OCI-LY1 (cell line): ENCODE data around the gene UBASH3B.

Source experiments
- H2AFZ ChIP-seq: fragments of 200-600 bp; sonication (generic), shearing (Covaris generic); 2 replicates; pipeline ENCODE4 v1.6.0; 2014; ENCODE audit warnings: antibody characterized with exemption, mild to moderate bottlenecking, low read length
- H3F3A ChIP-seq: fragments of 200-600 bp; sonication (generic), shearing (Covaris generic); 2 replicates; pipeline ENCODE4 v1.6.0; 2014; ENCODE audit warnings: mild to moderate bottlenecking, antibody characterized with exemption, low read length, moderate library complexity; ENCODE audit not compliant: insufficient read depth
- H3K27ac ChIP-seq: fragments of 200-600 bp; sonication (generic); 2 replicates; pipeline ENCODE4 v1.5.1; 2014; ENCODE audit warnings: low read length, mixed run types, mild to moderate bottlenecking, low read depth; ENCODE audit not compliant: poor library complexity, severe bottlenecking
- H3K27me3 ChIP-seq: fragments of 200-600 bp; sonication (generic); 2 replicates; pipeline ENCODE4 v1.6.0; 2014; ENCODE audit warnings: antibody characterized with exemption, mild to moderate bottlenecking, low read length, moderate library complexity; ENCODE audit not compliant: insufficient read depth
- H3K36me3 ChIP-seq: fragments of 200-600 bp; sonication (generic); 2 replicates; pipeline ENCODE4 v1.6.1; 2014; ENCODE audit warnings: mild to moderate bottlenecking, antibody characterized with exemption, low read length, moderate library complexity, mixed read lengths; ENCODE audit not compliant: insufficient read depth
- H3K4me1 ChIP-seq: fragments of 200-600 bp; sonication (generic); 2 replicates; pipeline ENCODE4 v1.5.1; 2014; ENCODE audit warnings: mild to moderate bottlenecking, low read length, moderate library complexity; ENCODE audit not compliant: insufficient read depth, severe bottlenecking
- H3K4me2 ChIP-seq: fragments of 200-600 bp; sonication (generic), shearing (Covaris generic); 2 replicates; pipeline ENCODE4 v1.6.1; 2014; ENCODE audit warnings: low read length
- H3K4me3 ChIP-seq: fragments of 200-600 bp; sonication (generic); 2 replicates; pipeline ENCODE4 v1.5.1; 2014; ENCODE audit warnings: low read length, low read depth, mild to moderate bottlenecking, mixed read lengths; ENCODE audit not compliant: poor library complexity, severe bottlenecking
- H3K79me2 ChIP-seq: fragments of 200-600 bp; shearing (Covaris generic); 2 replicates; pipeline ENCODE4 v1.6.1; 2016; ENCODE audit warnings: mixed run types, low read length, mixed read lengths; ENCODE audit not compliant: insufficient read depth
- H3K9ac ChIP-seq: fragments of 200-600 bp; sonication (generic), shearing (Covaris generic); 2 replicates; pipeline ENCODE4 v1.6.1; 2014; ENCODE audit warnings: mild to moderate bottlenecking, low read length, mixed read lengths
- H3K9me2 ChIP-seq: fragments of 200-600 bp; sonication (generic), shearing (Covaris generic); 2 replicates; pipeline ENCODE4 v1.6.1; 2014; ENCODE audit warnings: low read depth, mild to moderate bottlenecking, low read length, mixed read lengths
- H3K9me3 ChIP-seq: fragments of 200-600 bp; shearing (Covaris generic); 2 replicates; pipeline ENCODE4 v1.6.1; 2014; ENCODE audit warnings: low read length, mixed read lengths
- H4K20me1 ChIP-seq: fragments of 200-600 bp; sonication (generic), shearing (Covaris generic); 2 replicates; pipeline ENCODE4 v1.6.0; 2016; ENCODE audit warnings: mild to moderate bottlenecking, low read length; ENCODE audit not compliant: insufficient read depth
- CTCF ChIP-seq: fragments of 200-600 bp; sonication (generic), shearing (Covaris generic); IDR thresholded peaks from 2 replicates; pipeline ENCODE4 v1.5.1; 2017; ENCODE audit warnings: mild to moderate bottlenecking, antibody characterized with exemption, low read length, moderate library complexity, mixed read lengths
- EZH2 ChIP-seq: fragments of 200-600 bp; sonication (generic), shearing (Covaris generic); IDR thresholded peaks from 2 replicates; pipeline ENCODE4 v1.8.0; 2017; ENCODE audit warnings: borderline replicate concordance, mixed run types, mild to moderate bottlenecking, antibody characterized with exemption, low read length, moderate library complexity, mixed read lengths

The UBASH3B gene

GRCh38 chr11:122778148-122778547, 122.6 kb downstream of the UBASH3B start:
- Histone ChIP-seq H3K4me3 (no peak overlapping the region), H3K9me3 (no peaks in the 10 kb centered on the region), H3K79me2 (no peaks in the 10 kb centered on the region), H3K27ac (no peak overlapping the region), H3K27me3 (no peaks in the 10 kb centered on the region), H3K4me1 (no peaks in the 10 kb centered on the region), H3K9me2 (no peaks in the 10 kb centered on the region), H2AFZ (no peak overlapping the region), H3K4me2 (no peak overlapping the region), H3F3A (no peaks in the 10 kb centered on the region), H4K20me1 (no peaks in the 10 kb centered on the region), H3K9ac (no peak overlapping the region), H3K36me3 (no peaks in the 10 kb centered on the region)
- no peak for TF ChIP-seq CTCF
- TF ChIP-seq EZH2 = no peak

- H3K9ac ChIP-seq = no peak overlapping the region
- no peaks in the 10 kb centered on the region for H3K4me1 ChIP-seq
- H3K36me3 ChIP-seq = no peaks in the 10 kb centered on the region
- no peak overlapping the region for H3K4me2 ChIP-seq
- H4K20me1 ChIP-seq = no peaks in the 10 kb centered on the region
- H3K9me3 ChIP-seq = no peaks in the 10 kb centered on the region
- no peak overlapping the region for H2AFZ ChIP-seq
- no peak overlapping the region for H3K27ac ChIP-seq
- H3K27me3 ChIP-seq = no peaks in the 10 kb centered on the region
- TF ChIP-seq CTCF = no peak
- TF ChIP-seq EZH2 = no peak
- no peaks in the 10 kb centered on the region for H3K79me2 ChIP-seq
- H3K4me3 ChIP-seq = no peak overlapping the region
- H3K9me2 ChIP-seq = no peaks in the 10 kb centered on the region
- H3F3A ChIP-seq = no peaks in the 10 kb centered on the region
These were observed 123.6 kb downstream of the UBASH3B start for GRCh38 chr11:122779047-122779629.

GRCh38 chr11:122780296-122780949, 124.9 kb downstream of the UBASH3B start:
- H3K27me3 ChIP-seq = no peaks in the 10 kb centered on the region
- no peaks in the 10 kb centered on the region for H3K4me1 ChIP-seq
- no peak overlapping the region for H2AFZ ChIP-seq
- H3K4me3 ChIP-seq = no peak overlapping the region
- H4K20me1 ChIP-seq = no peaks in the 10 kb centered on the region
- H3K27ac ChIP-seq = no peak overlapping the region
- no peaks in the 10 kb centered on the region for H3F3A ChIP-seq
- H3K79me2 ChIP-seq = no peaks in the 10 kb centered on the region
- H3K9me3 ChIP-seq = no peaks in the 10 kb centered on the region
- H3K9ac ChIP-seq = no peak overlapping the region
- no peaks in the 10 kb centered on the region for H3K36me3 ChIP-seq
- no peaks in the 10 kb centered on the region for H3K9me2 ChIP-seq
- no peak overlapping the region for H3K4me2 ChIP-seq
- TF ChIP-seq EZH2 (no peak), CTCF (no peak)
